BLaER1 treated with 17β-estradiol and CSF1 and Interleukin-3, amounts not matched to agents 10 nM and 100 nM (cell line): ENCODE results near the gene THEM4.

Experiments
- H3K27ac ChIP-seq, 11 experiments: shearing (Covaris generic); formaldehyde crosslinking; 2 replicates each; pipeline ENCODE4 v1.8.1; 2022
- H3K27me3 ChIP-seq, 11 experiments: shearing (Covaris generic); formaldehyde crosslinking; 2 replicates each; pipeline ENCODE4 v1.8.1; 2022
- H3K36me3 ChIP-seq, 11 experiments: shearing (Covaris generic); formaldehyde crosslinking; 2 replicates each; pipeline ENCODE4 v1.8.1; 2022
- H3K4me1 ChIP-seq, 10 experiments: shearing (Covaris generic); formaldehyde crosslinking; 2 replicates each; pipeline ENCODE4 v1.8.1; 2022
- H3K4me2 ChIP-seq, 11 experiments: shearing (Covaris generic); formaldehyde crosslinking; 2 replicates each; pipeline ENCODE4 v1.8.1; 2022
- H3K4me3 ChIP-seq, 10 experiments: shearing (Covaris generic); formaldehyde crosslinking; 2 replicates each; pipeline ENCODE4 v1.8.1; 2022
- H3K9ac ChIP-seq, 11 experiments: shearing (Covaris generic); formaldehyde crosslinking; 2 replicates each; pipeline ENCODE4 v1.8.1; 2022
- H3K9me3 ChIP-seq, 11 experiments: shearing (Covaris generic); formaldehyde crosslinking; replicated peaks in 1 of 11; 2 replicates each; pipeline ENCODE4 v1.8.1; 2022
- H4K20me1 ChIP-seq, 11 experiments: shearing (Covaris generic); formaldehyde crosslinking; 2 replicates each; pipeline ENCODE4 v1.8.1; 2022
- Cebpa-rat ChIP-seq, 11 experiments: shearing (Covaris generic); IDR thresholded peaks; 2 replicates each; pipeline ENCODE4 v1.8.1; 2022

The THEM4 gene

DNA sequence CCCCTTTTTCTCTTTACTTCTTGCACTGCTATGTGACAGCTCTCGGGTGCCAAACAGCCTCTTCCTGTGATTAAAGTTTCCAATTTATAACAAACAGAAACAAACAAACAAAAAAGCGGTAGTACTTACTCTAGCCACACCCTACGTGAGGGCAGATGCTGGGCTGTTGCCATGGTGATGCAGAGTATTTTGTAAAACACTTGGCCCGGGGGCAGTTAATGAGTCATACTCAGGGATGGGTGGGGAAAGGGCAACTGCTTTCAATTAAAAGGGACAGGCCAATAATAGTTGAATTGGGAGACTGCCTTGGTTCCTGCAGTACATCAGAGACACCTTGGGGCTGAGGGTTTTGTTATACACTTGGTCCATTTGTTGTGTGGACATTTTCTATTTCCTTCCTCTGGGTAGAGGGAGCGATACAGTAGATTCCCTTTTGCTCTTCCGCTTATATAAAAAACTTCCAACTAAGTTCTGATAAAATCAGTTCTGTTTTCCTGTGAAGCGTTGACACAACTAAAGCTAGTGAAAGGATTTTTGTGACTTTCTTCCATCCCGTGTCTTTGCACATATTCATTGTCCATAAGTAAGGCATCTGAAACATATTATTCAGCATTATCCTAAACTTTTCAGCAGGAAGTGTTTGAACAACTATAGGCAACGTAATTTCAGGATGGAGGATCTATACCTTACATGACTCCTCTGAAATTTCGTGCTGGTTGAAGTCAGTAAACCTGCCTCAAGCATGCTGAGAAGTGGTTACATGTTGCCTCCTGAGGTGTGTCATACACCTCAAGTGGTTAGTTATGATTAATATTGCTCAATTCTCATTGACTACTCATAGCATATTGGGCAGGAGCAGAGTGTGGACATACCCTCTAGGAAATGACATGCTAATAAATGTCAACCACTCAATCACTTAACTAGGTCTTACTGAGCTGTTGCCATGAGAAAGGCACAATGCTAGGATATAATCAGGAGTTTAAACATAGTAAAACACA is 36.7 kb upstream of the THEM4 start:
- peak overlapping the region in 10 of 11 experiments; percentile 16 to 97 (median 82); a peak in 18 of 22 replicates for H3K27ac ChIP-seq
- no peaks in the 10 kb centered on the region for H3K36me3 ChIP-seq
- H3K9me3 ChIP-seq = no peaks in the 10 kb centered on the region
- H3K4me1 ChIP-seq = peaks cover 0 to 71% (median 32%) of the 10 kb centered on the region in 10 experiments; a peak in 17 of 20 replicates
- TF ChIP-seq Cebpa-rat (IDR thresholded peaks at IDR 0.05) = no peak
- no peaks in the 10 kb centered on the region for H3K27me3 ChIP-seq
- H3K4me3 ChIP-seq = peak overlapping the region in 3 of 10 experiments; percentile 9 to 22 (median 18); a peak in 3 of 20 replicates
- H3K4me2 ChIP-seq = peak overlapping the region; percentile 23 to 81 (median 69)
- no peaks in the 10 kb centered on the region for H4K20me1 ChIP-seq
- peak overlapping the region in 8 of 11 experiments; percentile 5 to 79 (median 68); a peak in 13 of 22 replicates for H3K9ac ChIP-seq

- H3K27me3 ChIP-seq = no peaks in the 10 kb centered on the region
- peak overlapping the region in 10 of 11 experiments; percentile 16 to 97 (median 82); a peak in 18 of 22 replicates for H3K27ac ChIP-seq
- peaks cover 0 to 78% (median 32%) of the 10 kb centered on the region in 10 experiments; a peak in 17 of 20 replicates for H3K4me1 ChIP-seq
- no peaks in the 10 kb centered on the region for H3K9me3 ChIP-seq
- TF ChIP-seq Cebpa-rat (IDR thresholded peaks at IDR 0.05) = no peak
- H4K20me1 ChIP-seq = no peaks in the 10 kb centered on the region
- peak overlapping the region in 3 of 10 experiments; percentile 9 to 22 (median 18); a peak in 3 of 20 replicates for H3K4me3 ChIP-seq
- peak overlapping the region; percentile 23 to 81 (median 69); a peak in 19 of 22 replicates for H3K4me2 ChIP-seq
- peak overlapping the region in 7 of 11 experiments; percentile 47 to 79 (median 72); a peak in 13 of 22 replicates for H3K9ac ChIP-seq
- H3K36me3 ChIP-seq = no peaks in the 10 kb centered on the region
These were observed 35.7 kb upstream of the THEM4 start for GRCh38 chr1:151944857-151945575.

DNA sequence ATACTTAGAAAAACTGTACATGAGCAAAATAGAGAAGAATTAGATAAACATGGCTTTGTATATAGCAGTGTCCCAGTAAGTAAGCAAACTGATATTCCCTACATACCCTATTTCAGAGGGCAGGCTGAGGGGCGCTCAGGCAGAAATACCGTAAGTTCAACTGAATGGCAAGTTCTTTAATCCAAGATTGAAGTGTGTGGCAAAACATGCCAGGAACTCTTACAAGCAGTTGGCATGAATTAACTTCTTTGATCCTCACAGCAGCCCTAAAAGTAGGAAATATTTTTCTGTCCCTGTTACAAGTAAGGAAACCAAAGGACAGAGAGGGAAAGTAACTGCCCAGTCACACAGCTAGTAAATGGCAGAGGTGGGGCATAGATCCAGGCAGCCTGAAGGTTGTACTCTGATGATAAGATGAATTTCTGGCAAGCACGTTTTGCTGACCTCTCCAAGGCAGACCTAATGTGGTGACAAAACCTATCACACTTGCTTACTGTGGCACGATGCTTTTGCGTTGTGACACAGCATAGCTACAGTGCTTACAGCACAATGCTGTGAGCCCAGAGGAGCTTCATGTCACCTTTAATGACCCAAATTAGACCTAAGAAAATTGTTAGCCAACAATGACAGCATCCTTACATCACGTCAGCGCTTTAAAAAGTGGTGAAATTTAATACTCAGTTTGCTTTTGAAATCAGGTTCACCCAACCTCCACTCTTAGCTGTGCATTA is 35.0 kb upstream of the THEM4 start:
- no peaks in the 10 kb centered on the region for H4K20me1 ChIP-seq
- H3K4me2 ChIP-seq = peak overlapping the region in 6 of 11 experiments; percentile 69 to 81 (median 74); a peak in 12 of 22 replicates
- no peak overlapping the region for H3K4me3 ChIP-seq
- H3K4me1 ChIP-seq = peaks cover 0 to 79% (median 31%) of the 10 kb centered on the region in 10 experiments; a peak in 17 of 20 replicates
- H3K9ac ChIP-seq = peak overlapping the region in 3 of 11 experiments; percentile 64 to 79 (median 77); a peak in 4 of 22 replicates
- peak overlapping the region in 8 of 11 experiments; percentile 39 to 97 (median 84); a peak in 15 of 22 replicates for H3K27ac ChIP-seq
- TF ChIP-seq Cebpa-rat (IDR thresholded peaks at IDR 0.05) = no peak
- H3K9me3 ChIP-seq = no peaks in the 10 kb centered on the region
- H3K27me3 ChIP-seq = no peaks in the 10 kb centered on the region
- no peaks in the 10 kb centered on the region for H3K36me3 ChIP-seq

DNA sequence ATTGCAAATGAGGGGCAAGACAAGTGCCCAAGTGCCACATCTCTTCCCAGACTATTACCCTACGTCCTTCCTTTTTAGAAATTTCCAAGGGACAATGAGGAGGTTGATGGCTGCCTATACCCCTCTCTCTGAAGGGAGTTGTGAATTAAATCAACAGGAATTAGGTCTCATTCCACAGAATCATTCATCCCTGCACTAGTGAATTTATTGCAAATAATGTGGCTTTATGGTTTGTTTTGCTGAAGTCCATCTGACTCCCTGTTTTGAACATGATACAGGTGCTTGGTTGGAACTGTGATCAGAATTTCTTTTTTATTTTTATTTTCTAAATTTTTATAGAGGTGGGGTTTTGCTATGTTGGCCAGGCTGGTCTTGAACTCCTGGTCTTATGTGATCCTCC is 34.3 kb upstream of the THEM4 start:
- Histone ChIP-seq H3K9ac (no peak overlapping the region), H3K27ac (peak overlapping the region in 3 of 11 experiments; percentile 84 to 97 (median 95); a peak in 6 of 22 replicates), H3K4me2 (peak overlapping the region in 3 of 11 experiments; percentile 9 to 73 (median 22); a peak in 3 of 22 replicates), H3K9me3 (no peaks in the 10 kb centered on the region), H3K36me3 (no peaks in the 10 kb centered on the region), H4K20me1 (no peaks in the 10 kb centered on the region), H3K4me3 (no peak overlapping the region), H3K4me1 (peaks cover 0 to 75% (median 29%) of the 10 kb centered on the region in 10 experiments; a peak in 17 of 20 replicates), H3K27me3 (no peaks in the 10 kb centered on the region)
- TF ChIP-seq Cebpa-rat (IDR thresholded peaks at IDR 0.05) = no peak

DNA sequence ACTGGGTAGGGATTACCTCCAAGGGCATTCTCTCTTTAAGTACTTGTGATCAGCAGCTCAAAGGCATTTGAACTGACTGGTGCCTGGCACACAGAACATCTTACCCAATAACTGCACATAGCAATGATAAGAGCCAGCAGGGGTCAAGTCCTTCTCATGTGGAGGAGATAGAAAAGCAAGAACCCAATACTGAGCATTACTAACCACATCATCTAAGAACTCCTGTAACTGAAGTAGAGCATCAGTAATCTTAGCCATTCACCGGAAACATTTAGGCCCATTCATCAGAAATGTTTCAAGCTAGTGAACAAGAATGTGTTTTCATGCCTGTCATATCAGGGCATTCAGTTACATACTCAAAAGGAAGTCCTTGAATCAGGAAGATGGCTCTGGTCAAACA is 33.6 kb upstream of the THEM4 start:
- H4K20me1 ChIP-seq = no peaks in the 10 kb centered on the region
- no peaks in the 10 kb centered on the region for H3K27me3 ChIP-seq
- no peaks in the 10 kb centered on the region for H3K36me3 ChIP-seq
- H3K4me2 ChIP-seq = peak overlapping the region in 3 of 11 experiments; percentile 2 to 22 (median 9); a peak in 3 of 22 replicates
- no peak overlapping the region for H3K4me3 ChIP-seq
- H3K27ac ChIP-seq = peak overlapping the region in 3 of 11 experiments; percentile 4 to 97 (median 95); a peak in 3 of 22 replicates
- H3K9me3 ChIP-seq = no peaks in the 10 kb centered on the region
- peaks cover 0 to 75% (median 29%) of the 10 kb centered on the region in 10 experiments; a peak in 17 of 20 replicates for H3K4me1 ChIP-seq
- TF ChIP-seq Cebpa-rat (IDR thresholded peaks at IDR 0.05) = no peak
- H3K9ac ChIP-seq = no peak overlapping the region

DNA sequence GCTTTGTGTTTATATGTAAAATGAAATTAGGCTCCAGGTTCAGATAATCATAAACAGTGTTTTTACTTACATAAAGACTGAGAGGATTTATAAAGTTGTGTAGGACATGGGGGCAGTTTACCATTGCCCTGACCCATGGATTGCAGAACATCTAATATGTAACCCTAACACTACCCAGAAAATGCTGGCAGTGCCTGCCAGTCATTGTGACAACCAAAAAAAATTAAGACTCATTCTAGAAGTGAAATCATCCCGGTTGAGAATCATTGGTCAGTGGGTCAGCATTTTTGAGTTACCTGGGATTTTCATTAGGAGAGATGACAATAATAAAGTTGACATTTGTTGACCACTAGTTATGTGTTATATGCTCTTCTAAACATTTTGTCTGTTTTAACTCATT is 31.2 kb upstream of the THEM4 start:
- no peak for TF ChIP-seq Cebpa-rat (IDR thresholded peaks at IDR 0.05)
- H3K9me3 ChIP-seq = no peaks in the 10 kb centered on the region
- H3K4me1 ChIP-seq = peaks cover 0 to 62% (median 17%) of the 10 kb centered on the region in 10 experiments; a peak in 17 of 20 replicates
- H3K9ac ChIP-seq = peak overlapping the region in 1 of 11 experiments; percentile 41; a peak in 1 of 22 replicates
- H3K4me3 ChIP-seq = no peak overlapping the region
- H3K4me2 ChIP-seq = peak overlapping the region in 2 of 11 experiments; percentile 16 to 32; a peak in 3 of 22 replicates
- no peaks in the 10 kb centered on the region for H3K27me3 ChIP-seq
- H3K27ac ChIP-seq = peak overlapping the region in 3 of 11 experiments; percentile 15 to 97 (median 58); a peak in 5 of 22 replicates
- H4K20me1 ChIP-seq = no peaks in the 10 kb centered on the region
- no peaks in the 10 kb centered on the region for H3K36me3 ChIP-seq

DNA sequence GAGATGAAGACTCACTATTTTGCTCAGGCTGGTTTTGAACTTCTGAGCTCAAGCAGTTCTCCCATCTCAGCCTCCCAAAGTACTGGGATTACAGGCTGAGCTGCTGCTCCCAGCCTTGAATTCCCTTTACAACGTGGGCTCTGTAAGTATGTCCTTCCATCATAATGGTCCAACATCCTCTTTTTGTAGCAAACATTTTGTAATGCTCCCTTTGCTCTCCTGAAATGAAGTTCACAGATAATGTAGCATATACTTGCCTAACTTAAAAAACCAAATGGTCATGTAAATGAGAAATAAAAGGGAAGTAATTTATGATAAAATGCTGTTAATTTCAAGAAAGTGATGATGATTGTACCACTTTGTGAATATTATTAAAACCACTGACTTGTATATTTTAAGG is 30.5 kb upstream of the THEM4 start:
- Histone ChIP-seq H3K4me2 (no peak overlapping the region; a peak in 1 of 22 replicates), H3K4me1 (peaks cover 0 to 54% (median 9%) of the 10 kb centered on the region in 10 experiments; a peak in 13 of 20 replicates), H4K20me1 (no peaks in the 10 kb centered on the region), H3K9ac (no peak overlapping the region), H3K27me3 (no peaks in the 10 kb centered on the region), H3K27ac (peak overlapping the region in 1 of 11 experiments; percentile 16; a peak in 1 of 22 replicates), H3K4me3 (no peak overlapping the region), H3K9me3 (no peaks in the 10 kb centered on the region), H3K36me3 (no peaks in the 10 kb centered on the region)
- no peak for TF ChIP-seq Cebpa-rat (IDR thresholded peaks at IDR 0.05)

DNA sequence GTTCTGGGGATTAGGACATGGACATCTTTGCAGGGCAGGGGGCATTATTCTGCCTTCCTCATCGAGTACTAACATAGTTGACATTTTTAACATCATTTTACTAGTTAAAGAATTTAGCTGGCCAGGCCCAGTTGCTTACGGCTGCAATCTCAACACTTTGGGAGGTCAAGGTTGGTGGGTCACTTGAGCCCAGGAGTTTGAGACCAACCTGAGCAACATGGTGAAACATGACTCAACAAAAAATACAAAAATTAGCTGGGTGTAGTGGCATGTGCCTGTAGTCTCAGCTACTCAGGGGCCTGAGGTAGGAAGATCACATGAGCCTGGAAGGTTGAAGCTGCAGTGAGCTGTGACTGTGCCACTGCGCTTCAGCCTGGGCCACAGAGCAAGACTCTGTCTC is 29.8 kb upstream of the THEM4 start:
- H3K9me3 ChIP-seq = no peaks in the 10 kb centered on the region
- H3K4me2 ChIP-seq = no peak overlapping the region; a peak in 1 of 22 replicates
- no peak for TF ChIP-seq Cebpa-rat (IDR thresholded peaks at IDR 0.05)
- no peaks in the 10 kb centered on the region for H4K20me1 ChIP-seq
- no peak overlapping the region for H3K4me3 ChIP-seq
- H3K4me1 ChIP-seq = peaks cover 0 to 48% (median 3%) of the 10 kb centered on the region in 10 experiments; a peak in 10 of 20 replicates
- no peaks in the 10 kb centered on the region for H3K27me3 ChIP-seq
- H3K9ac ChIP-seq = no peak overlapping the region
- H3K36me3 ChIP-seq = no peaks in the 10 kb centered on the region
- H3K27ac ChIP-seq = peak overlapping the region in 1 of 11 experiments; percentile 16; a peak in 1 of 22 replicates
